ENCODE data around the gene C15orf61.

Gene C15orf61

GRCh38 chr15:67495585-67495984 lies 25.3 kb upstream of the C15orf61 start:
- FAIRE-seq (no peak), DNase-seq (ENCODE audit: insufficient read length, low spot score) (no peak)
- no peak for TF ChIP-seq CTCF (IDR thresholded peaks at IDR 0.05; ENCODE audit: insufficient read depth, missing control alignments)

GRCh38 chr15:67501177-67501835 lies 19.6 kb upstream of the C15orf61 start:
- DNase-seq (ENCODE audit: insufficient read length, low spot score) (no peak), FAIRE-seq (no peak)
- TF ChIP-seq CTCF (IDR thresholded peaks at IDR 0.05; ENCODE audit: insufficient read depth, missing control alignments), result peak; percentile 58

- no peak for TF ChIP-seq CTCF (IDR thresholded peaks at IDR 0.05; ENCODE audit: insufficient read depth, missing control alignments)
- DNase-seq (ENCODE audit: insufficient read length, low spot score) (no peak), FAIRE-seq (no peak)
Observed at GRCh38 chr15:67501836-67502461, 19.0 kb upstream of the C15orf61 start.

GRCh38 chr15:67504056-67504455 lies 16.9 kb upstream of the C15orf61 start:
- DNase-seq (ENCODE audit: insufficient read length, low spot score) (no peak), FAIRE-seq (no peak)

GRCh38 chr15:67504796-67505195 lies 16.1 kb upstream of the C15orf61 start:
- FAIRE-seq, result no peak

More at GRCh38 chr15:67504056-67504455, 16.9 kb upstream of the C15orf61 start:
- no peak for TF ChIP-seq CTCF (IDR thresholded peaks at IDR 0.05; ENCODE audit: insufficient read depth, missing control alignments)

GRCh38 chr15:67505675-67506572 lies 15.0 kb upstream of the C15orf61 start:
- no peak for TF ChIP-seq CTCF (IDR thresholded peaks at IDR 0.05; ENCODE audit: insufficient read depth, missing control alignments)
- no peak for DNase-seq (ENCODE audit: insufficient read length, low spot score)
- no peak for FAIRE-seq

More at GRCh38 chr15:67504796-67505195, 16.1 kb upstream of the C15orf61 start:
- TF ChIP-seq CTCF (IDR thresholded peaks at IDR 0.05; ENCODE audit: insufficient read depth, missing control alignments), result no peak
- no peak for DNase-seq (ENCODE audit: insufficient read length, low spot score)

All from D721Med (cell line).